Nephron (organoid): Measurements from ENCODE around the gene SUV39H2.
A peak's percentile ranks its signal among the peaks of the same experiment; 100 is the strongest.

Experiments used
- H3K27ac Mint-ChIP-seq, 3 experiments: 2 replicates each; pipeline ENCODE4 v1.8.0; 2020; ENCODE audit warnings: mixed read lengths in 3 of 3, mild to moderate bottlenecking in 2 of 3, moderate library complexity in 1 of 3
- H3K27me3 Mint-ChIP-seq: 2 replicates; pipeline ENCODE4 v1.8.0; 2021; ENCODE audit warnings: low read depth, mild to moderate bottlenecking, moderate library complexity, mixed read lengths
- H3K36me3 Mint-ChIP-seq: 2 replicates; pipeline ENCODE4 v1.8.0; 2020; ENCODE audit warnings: low read depth, mixed read lengths
- H3K4me1 Mint-ChIP-seq: 2 replicates; pipeline ENCODE4 v1.8.0; 2020; ENCODE audit warnings: mixed read lengths
- H3K4me3 Mint-ChIP-seq, 3 experiments: 2 replicates each; pipeline ENCODE4 v1.8.0; 2020; ENCODE audit warnings: mild to moderate bottlenecking in 3 of 3, mixed read lengths in 3 of 3, moderate library complexity in 2 of 3
- H3K9me3 Mint-ChIP-seq: 2 replicates; pipeline ENCODE4 v1.8.0; 2020; ENCODE audit warnings: mixed read lengths
- CTCF ChIP-seq, 3 experiments: fragments of 200-600 bp; sonication (generic); IDR thresholded peaks; one replicate each; pipeline ENCODE4 v1.5.0; 2021; ENCODE audit warnings: antibody characterized with exemption in 3 of 3; ENCODE audit not compliant: unreplicated experiment in 3 of 3

Gene SUV39H2

DNA sequence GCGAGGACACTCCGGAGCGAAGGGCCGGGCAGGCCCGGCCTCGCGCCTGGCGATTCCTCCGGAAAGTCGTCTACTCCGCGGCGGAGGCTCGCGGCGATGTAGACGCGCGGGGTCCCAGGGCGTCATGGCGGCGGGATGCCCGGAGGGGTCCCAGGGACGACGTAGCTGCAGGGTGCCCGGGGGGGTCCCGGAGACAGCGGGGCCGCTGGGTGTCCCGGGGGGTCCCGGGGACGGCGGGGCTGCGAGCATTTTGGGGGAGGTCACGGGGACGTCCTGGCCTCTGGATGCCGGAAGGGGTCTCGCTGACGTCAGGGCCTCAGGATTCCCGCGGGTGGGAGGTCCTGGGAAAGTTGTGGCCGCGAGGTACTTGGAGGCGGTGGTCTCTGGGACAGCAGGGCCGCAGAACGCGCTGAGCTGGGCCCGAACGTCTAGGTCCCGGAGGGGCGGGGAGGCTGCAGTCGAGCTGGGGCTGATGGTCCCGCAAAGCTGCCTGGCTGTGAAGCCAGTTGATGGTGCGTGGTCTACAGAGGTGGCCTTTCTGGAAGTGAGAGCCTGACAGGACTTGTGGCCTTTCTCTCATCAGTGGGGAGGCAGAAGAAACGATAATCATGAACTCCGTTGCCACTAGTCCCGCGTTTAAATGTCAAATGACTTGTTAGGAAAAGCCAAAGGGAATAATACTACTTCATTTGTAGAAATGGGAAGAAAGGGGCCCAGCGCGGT, 39.9 kb upstream of the SUV39H2 start:
- peak in 1 of 3 experiments; percentile 4 for TF ChIP-seq CTCF (IDR thresholded peaks at IDR 0.05; ENCODE audit: unreplicated experiment in 3 of 3)
- peak overlapping the region; percentile 90 to 96 (median 92) for H3K4me3 Mint-ChIP-seq
- peak overlapping the region; percentile 99 to 100 (median 100) for H3K27ac Mint-ChIP-seq
- H3K36me3 Mint-ChIP-seq: peaks cover 37% of the 10 kb centered on the region
- peaks cover 29% of the 10 kb centered on the region for H3K4me1 Mint-ChIP-seq
- no peaks in the 10 kb centered on the region for H3K9me3 Mint-ChIP-seq
- H3K27me3 Mint-ChIP-seq: no peaks in the 10 kb centered on the region

DNA sequence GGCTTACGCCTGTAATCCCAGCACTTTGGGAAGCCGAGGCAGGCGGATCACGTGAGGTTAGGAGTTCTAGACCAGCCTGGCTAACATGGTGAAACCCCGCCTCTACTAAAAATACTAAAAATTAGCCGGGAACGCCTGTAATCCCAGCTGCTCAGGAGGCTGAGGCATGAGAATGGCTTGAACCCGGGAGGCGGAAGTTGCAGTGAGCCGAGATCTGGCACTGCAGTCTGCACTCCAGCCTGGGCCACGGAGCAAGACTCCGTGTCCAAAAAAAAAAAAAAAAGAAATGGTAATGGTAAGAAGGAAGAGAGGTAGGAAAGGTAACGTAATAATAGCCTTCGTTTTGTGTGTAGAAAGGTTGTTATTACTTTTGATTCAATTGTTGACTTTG, 39.4 kb upstream of the SUV39H2 start:
- H3K27me3 Mint-ChIP-seq: no peaks in the 10 kb centered on the region
- TF ChIP-seq CTCF (IDR thresholded peaks at IDR 0.05; ENCODE audit: unreplicated experiment in 3 of 3): no peak
- H3K9me3 Mint-ChIP-seq: no peaks in the 10 kb centered on the region
- peaks cover 29% of the 10 kb centered on the region for H3K4me1 Mint-ChIP-seq
- peak overlapping the region; percentile 90 to 96 (median 92) for H3K4me3 Mint-ChIP-seq
- peak overlapping the region; percentile 92 to 100 (median 100) for H3K27ac Mint-ChIP-seq
- H3K36me3 Mint-ChIP-seq: peaks cover 40% of the 10 kb centered on the region

- peak overlapping the region; percentile 77 to 96 (median 92) for H3K4me3 Mint-ChIP-seq
- H3K27ac Mint-ChIP-seq: peak overlapping the region in 2 of 3 experiments; percentile 38 to 100
- H3K36me3 Mint-ChIP-seq: peaks cover 45% of the 10 kb centered on the region
- no peaks in the 10 kb centered on the region for H3K27me3 Mint-ChIP-seq
- no peaks in the 10 kb centered on the region for H3K9me3 Mint-ChIP-seq
- TF ChIP-seq CTCF (IDR thresholded peaks at IDR 0.05; ENCODE audit: unreplicated experiment in 3 of 3): no peak
- peaks cover 21% of the 10 kb centered on the region for H3K4me1 Mint-ChIP-seq
These were observed 38.5 kb upstream of the SUV39H2 start for GRCh38 chr10:14840178-14840577.

DNA sequence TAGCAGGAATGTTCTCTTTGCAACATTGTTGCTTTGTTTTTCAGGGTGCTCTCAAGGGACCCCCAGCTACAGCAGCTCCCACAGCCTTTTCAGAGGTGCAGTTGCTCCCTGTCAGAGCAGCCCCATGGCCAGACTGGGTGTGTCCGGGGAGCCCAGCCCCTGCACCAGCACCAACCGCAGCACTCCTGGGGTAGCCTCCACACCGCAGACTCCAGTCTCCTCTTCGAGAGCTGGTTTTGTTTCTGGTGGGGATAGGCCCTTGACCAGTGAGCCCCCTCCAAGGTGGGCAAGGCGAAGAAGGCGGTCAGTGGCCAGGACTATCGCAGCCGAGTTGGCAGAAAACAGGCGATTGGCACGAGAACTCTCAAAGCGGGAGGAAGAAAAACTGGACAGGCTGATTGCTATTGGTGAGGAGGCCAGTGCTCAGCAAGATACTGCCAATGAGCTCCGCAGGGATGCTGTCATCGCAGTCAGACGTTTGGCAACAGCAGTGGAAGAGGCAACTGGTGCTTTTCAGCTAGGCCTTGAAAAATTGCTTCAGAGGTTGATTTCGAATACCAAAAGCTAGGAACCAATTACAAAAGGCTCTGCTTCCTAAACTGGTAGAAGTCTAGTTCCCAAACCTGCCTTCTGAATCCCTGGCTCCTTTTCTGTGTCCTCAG, 35.2 kb upstream of the SUV39H2 start:
- Mint-ChIP-seq H3K4me1 (peaks cover 11% of the 10 kb centered on the region), H3K27ac (no peak overlapping the region), H3K9me3 (no peaks in the 10 kb centered on the region), H3K27me3 (no peaks in the 10 kb centered on the region), H3K4me3 (no peak overlapping the region), H3K36me3 (peaks cover 47% of the 10 kb centered on the region)
- TF ChIP-seq CTCF (IDR thresholded peaks at IDR 0.05; ENCODE audit: unreplicated experiment in 3 of 3): no peak

GRCh38 chr10:14844948-14845347, 33.7 kb upstream of the SUV39H2 start:
- Mint-ChIP-seq H3K9me3 (no peaks in the 10 kb centered on the region), H3K27me3 (no peaks in the 10 kb centered on the region), H3K36me3 (peaks cover 45% of the 10 kb centered on the region), H3K4me1 (peaks cover 3% of the 10 kb centered on the region), H3K4me3 (no peak overlapping the region), H3K27ac (no peak overlapping the region)
- no peak for TF ChIP-seq CTCF (IDR thresholded peaks at IDR 0.05; ENCODE audit: unreplicated experiment in 3 of 3)
